B cell (primary cell): Measurements from ENCODE around the gene AEBP1. TPM values are rescaled to one million over a fixed set of nuclear protein-coding genes. Genes with fewer than 3 reads are reported as not detected.

Source experiments
- ATAC-seq: fragments of 200-7000 bp; cut with Tn5 transposase; one replicate; pipeline ENCODE4 v1.10.0; 2021; ENCODE audit warnings: low read depth, mild to moderate bottlenecking, moderate number of reproducible peaks, moderate library complexity
- CTCF ChIA-PET: fragments of 350-600 bp; sonication (Branson Sonifier 250); formaldehyde crosslinking; loops from one replicate; lab custom pipeline; 2021; ENCODE audit warnings: antibody characterized with exemption, inconsistent platforms; lab: Charles Lee
- POLR2A ChIA-PET: fragments of 350-600 bp; sonication (Branson Sonifier 250); formaldehyde crosslinking; loops from one replicate; lab custom pipeline; 2021; ENCODE audit warnings: antibody characterized with exemption; lab: Charles Lee
- DNase-seq: peaks from one replicate; pipeline ENCODE4 v3.0.0; 2013
- H2AFZ ChIP-seq: 2 replicates; pipeline ENCODE4 v1.6.1; 2012; ENCODE audit warnings: mild to moderate bottlenecking, low read depth, low read length; ENCODE audit not compliant: insufficient read depth, poor library complexity, severe bottlenecking
- H3K27ac ChIP-seq, 2 donors: 1 replicate in 1 of 2; 2 replicates in 1 of 2; pipeline ENCODE4 v1.5.1; 2012 to 2013; ENCODE audit warnings: low read length in 2 of 2, mild to moderate bottlenecking in 2 of 2, moderate library complexity in 1 of 2
- H3K27me3 ChIP-seq, 4 experiments: fragments of 200-600 bp in 1 of 4; sonication (generic) in 1 of 4; replicated peaks in 1 of 4; 1 replicate in 2 of 4; 2 replicates in 2 of 4; pipeline versions ENCODE4 v1.6.1 to v1.7.0; 2013 to 2016; ENCODE audit warnings: low read length in 3 of 4, mild to moderate bottlenecking in 2 of 4, mixed read lengths in 1 of 4, moderate library complexity in 1 of 4; ENCODE audit not compliant: insufficient read depth in 4 of 4, control insufficient read depth in 3 of 4; ENCODE audit errors: control extremely low read depth in 1 of 4
- H3K36me3 ChIP-seq, 2 experiments: replicated peaks in 1 of 2; 1 replicate in 1 of 2; 2 replicates in 1 of 2; pipeline versions ENCODE4 v1.6.1 to v1.7.1; 2013; ENCODE audit warnings: low read length in 1 of 2; ENCODE audit not compliant: insufficient read depth in 2 of 2, control insufficient read depth in 1 of 2; ENCODE audit errors: control extremely low read depth in 1 of 2, extremely low read depth in 1 of 2
- H3K4me1 ChIP-seq, 2 donors: fragments of 200-600 bp in 1 of 2; sonication (generic) in 1 of 2; 1 replicate in 1 of 2; 2 replicates in 1 of 2; pipeline versions ENCODE4 v1.5.1 to v1.6.1; 2013 to 2017; ENCODE audit warnings: low read length in 2 of 2; ENCODE audit not compliant: control insufficient read depth in 2 of 2, insufficient read depth in 2 of 2
- H3K4me2 ChIP-seq: replicated peaks from 2 replicates; pipeline ENCODE3; 2012; ENCODE audit warnings: mild to moderate bottlenecking, low read depth, low read length; ENCODE audit not compliant: poor library complexity, severe bottlenecking
- H3K4me3 ChIP-seq, 5 experiments: fragments of 200-600 bp in 1 of 5; sonication (generic) in 1 of 5; 1 replicate in 3 of 5; 2 replicates in 2 of 5; pipeline versions ENCODE4 v1.5.1 to v1.7.0; 2011 to 2016; ENCODE audit warnings: low read length in 4 of 5, mild to moderate bottlenecking in 4 of 5, low read depth in 2 of 5, control low read depth in 1 of 5, moderate library complexity in 1 of 5; ENCODE audit not compliant: insufficient read depth in 1 of 5; ENCODE audit errors: control extremely low read depth in 1 of 5, extremely low read depth in 1 of 5
- H3K79me2 ChIP-seq: fragments of 200-600 bp; sonication (generic); one replicate; pipeline ENCODE4 v1.6.0; 2016; ENCODE audit warnings: low read length; ENCODE audit not compliant: control insufficient read depth, insufficient read depth
- H3K9ac ChIP-seq: fragments of 200-600 bp; sonication (generic); 2 replicates; pipeline ENCODE4 v1.6.1; 2017; ENCODE audit warnings: mild to moderate bottlenecking, low read length, moderate library complexity
- H3K9me3 ChIP-seq, 3 donors: one replicate each; pipeline versions ENCODE4 v1.6.1 to v1.7.1; 2013; ENCODE audit warnings: low read length in 2 of 3; ENCODE audit not compliant: control insufficient read depth in 2 of 3, insufficient read depth in 1 of 3; ENCODE audit errors: control extremely low read depth in 1 of 3
- H4K20me1 ChIP-seq: 2 replicates; pipeline ENCODE4 v1.6.0; 2012; ENCODE audit warnings: mild to moderate bottlenecking, low read length; ENCODE audit not compliant: insufficient read depth, control insufficient read depth, poor library complexity, severe bottlenecking
- H3K27ac Mint-ChIP-seq: one replicate; pipeline ENCODE4 v1.8.0; 2021; ENCODE audit warnings: mixed read lengths
- H3K27me3 Mint-ChIP-seq: one replicate; pipeline ENCODE4 v1.8.0; 2021; ENCODE audit warnings: mixed read lengths
- H3K4me1 Mint-ChIP-seq: one replicate; pipeline ENCODE4 v1.8.0; 2021; ENCODE audit warnings: mixed read lengths
- H3K4me3 Mint-ChIP-seq: one replicate; pipeline ENCODE4 v1.8.0; 2021; ENCODE audit warnings: mixed read lengths
- H3K9me3 Mint-ChIP-seq: one replicate; pipeline ENCODE4 v1.8.0; 2022; ENCODE audit warnings: mixed read lengths; ENCODE audit not compliant: insufficient read depth
- EZH2 ChIP-seq: IDR thresholded peaks from 2 replicates; pipeline ENCODE4 v1.6.1; 2012; ENCODE audit warnings: borderline replicate concordance, low read depth, mild to moderate bottlenecking, moderate library complexity, low read length; ENCODE audit not compliant: insufficient read depth, poor library complexity, severe bottlenecking
- WGBS: methylation state at CpG from one replicate; pipeline ENCODE4 v1.1.5; 2013; ENCODE audit warnings: missing lambda C conversion rate; ENCODE audit not compliant: insufficient coverage; 5-methylcytosine and 5-hydroxymethylcytosine counted together
- intact Hi-C: fragments of 100-400 bp; cut with micrococcal nuclease; formaldehyde crosslinking; loops from one replicate; pipeline ENCODE4 v1.10.0; 2022
- polyA plus RNA-seq: library from polyadenylated mRNA; depleted of rRNA; stranded (reverse); fragments of >200 nt; gene quantifications from 2 replicates; pipeline ENCODE4 v1.2.3, GENCODE V29; 2012
- total RNA-seq, 2 donors: library from RNA; stranded (reverse); fragments of 120-200 nt in 1 of 2; gene quantifications; 1 replicate in 1 of 2; 2 replicates in 1 of 2; pipeline versions ENCODE4 v1.2.3 to v1.2.4, GENCODE V29; 2013 to 2022
- TF ChIP-seq, protein P1 (sequence below): fragments of 200-600 bp; IDR thresholded peaks from one replicate; pipeline ENCODE4 v1.8.0; 2022; ENCODE audit warnings: antibody characterized with exemption, mild to moderate bottlenecking

The AEBP1 gene
- total and polyA plus RNA-seq, 2 donors (not counting 1 experiment from before 2014, with no cell fraction given): 20.2 to 36.7 TPM

DNA sequence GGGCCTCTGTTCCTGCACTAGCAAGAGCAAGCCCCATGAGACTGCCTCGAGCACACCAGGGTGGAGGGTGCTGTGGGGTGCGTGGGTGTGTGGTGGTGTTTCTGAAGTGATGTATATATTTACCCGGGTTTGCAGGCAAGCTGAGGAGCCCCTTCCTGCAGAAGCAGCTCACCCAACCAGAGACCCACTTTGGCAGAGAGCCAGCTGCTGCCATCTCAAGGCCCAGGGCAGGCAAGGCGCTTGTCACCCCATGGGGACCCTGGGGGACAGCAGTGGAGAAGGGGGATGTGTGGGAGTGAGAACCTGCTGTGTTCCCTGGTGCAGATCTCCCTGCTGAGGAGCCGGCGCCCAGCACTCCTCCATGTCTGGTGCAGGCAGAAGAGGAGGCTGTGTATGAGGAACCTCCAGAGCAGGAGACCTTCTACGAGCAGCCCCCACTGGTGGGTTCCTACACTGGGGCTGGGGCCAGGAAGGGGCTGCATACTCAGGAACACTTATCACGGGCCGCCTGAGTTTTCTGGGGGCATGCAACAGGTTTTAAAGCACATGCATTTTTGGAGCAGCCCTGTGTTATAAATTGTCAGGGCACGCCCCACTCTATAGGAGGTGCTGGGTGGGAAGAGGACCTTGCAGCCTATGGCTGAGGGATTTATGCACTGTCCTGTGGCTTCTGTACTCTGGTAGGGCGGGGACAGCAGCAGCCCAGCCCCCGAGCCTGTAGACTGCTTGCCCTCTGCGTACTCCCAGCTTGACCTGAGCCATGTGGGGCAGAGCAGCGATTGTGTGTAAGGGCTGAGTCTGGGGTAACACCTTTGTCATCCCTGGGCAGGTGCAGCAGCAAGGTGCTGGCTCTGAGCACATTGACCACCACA, 44.7 kb upstream of the AEBP1 start:
- intact Hi-C loops: loop anchor here (1.0 kb wide), 4 partner anchors 13 to 38 kb away; partner anchors contain the start of gene POLM
- no peak for TF ChIP-seq EZH2
- TF ChIP-seq, protein P1, sequence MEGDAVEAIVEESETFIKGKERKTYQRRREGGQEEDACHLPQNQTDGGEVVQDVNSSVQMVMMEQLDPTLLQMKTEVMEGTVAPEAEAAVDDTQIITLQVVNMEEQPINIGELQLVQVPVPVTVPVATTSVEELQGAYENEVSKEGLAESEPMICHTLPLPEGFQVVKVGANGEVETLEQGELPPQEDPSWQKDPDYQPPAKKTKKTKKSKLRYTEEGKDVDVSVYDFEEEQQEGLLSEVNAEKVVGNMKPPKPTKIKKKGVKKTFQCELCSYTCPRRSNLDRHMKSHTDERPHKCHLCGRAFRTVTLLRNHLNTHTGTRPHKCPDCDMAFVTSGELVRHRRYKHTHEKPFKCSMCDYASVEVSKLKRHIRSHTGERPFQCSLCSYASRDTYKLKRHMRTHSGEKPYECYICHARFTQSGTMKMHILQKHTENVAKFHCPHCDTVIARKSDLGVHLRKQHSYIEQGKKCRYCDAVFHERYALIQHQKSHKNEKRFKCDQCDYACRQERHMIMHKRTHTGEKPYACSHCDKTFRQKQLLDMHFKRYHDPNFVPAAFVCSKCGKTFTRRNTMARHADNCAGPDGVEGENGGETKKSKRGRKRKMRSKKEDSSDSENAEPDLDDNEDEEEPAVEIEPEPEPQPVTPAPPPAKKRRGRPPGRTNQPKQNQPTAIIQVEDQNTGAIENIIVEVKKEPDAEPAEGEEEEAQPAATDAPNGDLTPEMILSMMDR: no peak
- DNase-seq (peak; percentile 83), ATAC-seq (peak; percentile 89)
- ChIA-PET POLR2A (interaction anchor here (0.9 to 1.8 kb wide), 6 partner anchors 8 to 22 kb away, joined by 4 to 18 read pairs (median 7); partner anchors contain the start of gene DBNL), CTCF (interaction anchor here (1.0 to 3.0 kb wide), 7 partner anchors 9 to 40 kb away, joined by 3 to 17 read pairs (median 5); partner anchors contain the start of gene DBNL)
- Mint-ChIP-seq H3K27ac (peak overlapping the region; percentile 100), H3K9me3 (no peaks in the 10 kb centered on the region), H3K4me1 (peaks cover 75% of the 10 kb centered on the region), H3K27me3 (no peaks in the 10 kb centered on the region), H3K4me3 (peak overlapping the region; percentile 88)
- peaks cover 0 to 81% of the 10 kb centered on the region in 2 experiments for H3K36me3 ChIP-seq
- peak overlapping the region in 3 of 5 experiments; percentile 7 to 15 (median 12) for H3K4me3 ChIP-seq
- H2AFZ ChIP-seq: no peak overlapping the region
- 27% methylated on average over 12 of the region's 14 CpGs for WGBS
- H3K27ac ChIP-seq: peak overlapping the region; percentile 93 to 99
- peak overlapping the region; percentile 64 for H3K4me2 ChIP-seq
- H3K9me3 ChIP-seq: peaks cover 0 to 4% (median 0%) of the 10 kb centered on the region in 3 donors
- H4K20me1 ChIP-seq: peaks cover 11% of the 10 kb centered on the region
- peaks cover 61% of the 10 kb centered on the region for H3K79me2 ChIP-seq
- H3K4me1 ChIP-seq: peaks cover 73 to 93% of the 10 kb centered on the region in 2 donors
- peak overlapping the region; percentile 31 for H3K9ac ChIP-seq
- no peaks in the 10 kb centered on the region for H3K27me3 ChIP-seq
